SK-N-SH (cell line): ENCODE measurements around the gene SLC2A13. TPM values are rescaled to one million over a fixed set of nuclear protein-coding genes. Genes with fewer than 3 reads are reported as not detected.

Source experiments
- CTCF ChIA-PET: fragments of 300-600, 350-600 bp; formaldehyde crosslinking; extraction: SDS; loops from one replicate; lab custom pipeline; 2021; lab: Yijun Ruan, JAX
- POLR2A ChIA-PET: fragments of 350-600 bp; sonication (Branson Sonifier 250); formaldehyde crosslinking; extraction: SDS; loops from one replicate; lab custom pipeline; 2020; ENCODE audit warnings: antibody characterized with exemption, inconsistent platforms; lab: Yijun Ruan, JAX
- DNase-seq: peaks from one replicate; pipeline ENCODE4 v3.0.0; 2012
- H2AFZ ChIP-seq: fragments of 200-600 bp; sonication (generic); 2 replicates; pipeline ENCODE4 v1.8.1; 2016; ENCODE audit warnings: antibody characterized with exemption, mild to moderate bottlenecking, low read depth
- H3F3A ChIP-seq: fragments of 200-600 bp; sonication (generic); replicated peaks from 2 replicates; pipeline ENCODE3; 2016; ENCODE audit warnings: antibody characterized with exemption, mild to moderate bottlenecking; ENCODE audit not compliant: insufficient read depth
- H3K27ac ChIP-seq, 2 experiments: fragments of 200-500 bp in 1 of 2; fragments of 200-600 bp in 1 of 2; sonication (Bioruptor generic) in 1 of 2; sonication (generic), shearing (Covaris generic) in 1 of 2; 2 replicates each; pipeline versions ENCODE4 v1.5.1 to v1.6.1; 2014 to 2016; ENCODE audit warnings: low read depth in 2 of 2, inconsistent platforms in 1 of 2, low read length in 1 of 2, mild to moderate bottlenecking in 1 of 2, mixed read lengths in 1 of 2
- H3K27me3 ChIP-seq: fragments of 200-600 bp; sonication (generic), shearing (Covaris generic); 2 replicates; pipeline ENCODE4 v1.6.1; 2016; ENCODE audit warnings: mixed run types; ENCODE audit not compliant: insufficient read depth
- H3K36me3 ChIP-seq, 2 experiments: fragments of 200-500 bp in 1 of 2; fragments of 200-600 bp in 1 of 2; sonication (Bioruptor generic) in 1 of 2; sonication (generic) in 1 of 2; replicated peaks in 1 of 2; 2 replicates each; pipeline versions ENCODE3 to v1.5.1; 2014 to 2016; ENCODE audit warnings: low read length in 1 of 2, mild to moderate bottlenecking in 1 of 2; ENCODE audit not compliant: insufficient read depth in 2 of 2, control insufficient read depth in 1 of 2
- H3K4me1 ChIP-seq, 2 experiments: fragments of 200-500 bp in 1 of 2; fragments of 200-600 bp in 1 of 2; sonication (Bioruptor generic) in 1 of 2; sonication (generic), shearing (Covaris generic) in 1 of 2; 2 replicates each; pipeline versions ENCODE4 v1.5.1 to v1.6.1; 2014 to 2016; ENCODE audit warnings: low read depth in 1 of 2, low read length in 1 of 2, mixed run types in 1 of 2; ENCODE audit not compliant: insufficient read depth in 2 of 2, control insufficient read depth in 1 of 2
- H3K4me2 ChIP-seq: fragments of 200-600 bp; sonication (generic), shearing (Covaris generic); 2 replicates; pipeline ENCODE4 v1.6.1; 2017; ENCODE audit warnings: mixed run types
- H3K4me3 ChIP-seq, 2 experiments: fragments of 200-500 bp in 1 of 2; fragments of 200-600 bp in 1 of 2; sonication (Bioruptor generic) in 1 of 2; sonication (generic), shearing (Covaris generic) in 1 of 2; 2 replicates each; pipeline versions ENCODE4 v1.5.1 to v1.8.1; 2014 to 2016; ENCODE audit warnings: low read depth in 2 of 2, inconsistent platforms in 1 of 2, low read length in 1 of 2, mild to moderate bottlenecking in 1 of 2, mixed read lengths in 1 of 2, moderate library complexity in 1 of 2
- H3K79me2 ChIP-seq: fragments of 200-600 bp; sonication (generic); 2 replicates; pipeline ENCODE4 v1.8.1; 2017; ENCODE audit warnings: mild to moderate bottlenecking; ENCODE audit not compliant: insufficient read depth
- H3K9ac ChIP-seq: fragments of 200-600 bp; sonication (generic); 2 replicates; pipeline ENCODE4 v1.6.1; 2017; ENCODE audit warnings: mixed run types
- H3K9me2 ChIP-seq: fragments of 200-600 bp; sonication (generic); 2 replicates; pipeline ENCODE4 v1.6.1; 2017; ENCODE audit warnings: mixed run types
- H3K9me3 ChIP-seq: fragments of 200-600 bp; sonication (generic); 2 replicates; pipeline ENCODE4 v1.6.1; 2017; ENCODE audit warnings: mixed run types, mild to moderate bottlenecking, moderate library complexity
- H4K20me1 ChIP-seq: fragments of 200-600 bp; sonication (generic); 2 replicates; pipeline ENCODE4 v1.6.1; 2017; ENCODE audit warnings: mild to moderate bottlenecking, mixed run types; ENCODE audit not compliant: insufficient read depth
- EZH2phosphoT487 ChIP-seq: fragments of 200-600 bp; sonication (generic); IDR thresholded peaks from 2 replicates; pipeline ENCODE4 v1.6.1; 2017; ENCODE audit warnings: low read depth, mixed run types, mild to moderate bottlenecking, antibody characterized with exemption, moderate library complexity, borderline replicate concordance
- JUND ChIP-seq: IDR thresholded peaks from 2 replicates; pipeline ENCODE4 v1.4.0; 2012
- PBX3 ChIP-seq: IDR thresholded peaks from 2 replicates; pipeline ENCODE4; 2012
- RAD21 ChIP-seq: IDR thresholded peaks from 2 replicates; pipeline ENCODE4 v1.6.1; 2012; ENCODE audit warnings: mild to moderate bottlenecking, low read length
- RCOR1 ChIP-seq: fragments of 150-350 bp; IDR thresholded peaks from 2 replicates; pipeline ENCODE4 v1.6.1; 2017; ENCODE audit warnings: antibody characterized with exemption, low read length
- SMC3 ChIP-seq: IDR thresholded peaks from 2 replicates; pipeline ENCODE4 v1.6.1; 2012; ENCODE audit warnings: low read depth, low read length, improper control_type of control experiment
- USF2 ChIP-seq: fragments of 150-350 bp; IDR thresholded peaks from 2 replicates; pipeline ENCODE4 v1.6.1; 2017; ENCODE audit warnings: antibody characterized with exemption, low read length, low read depth, borderline replicate concordance
- WGBS: methylation state at CpG from one replicate; pipeline ENCODE4 v1.1.6; 2017; ENCODE audit warnings: low lambda C conversion rate; 5-methylcytosine and 5-hydroxymethylcytosine counted together
- polyA plus RNA-seq, 3 experiments: library from polyadenylated mRNA; depleted of rRNA; stranded (reverse); fragments of >200 nt; gene quantifications; 2 replicates each; pipeline ENCODE4 v1.2.3, GENCODE V29; 2012

SLC2A13 gene
- polyA plus RNA-seq, 1 of the 3 experiments (the other 2 are of a cell fraction), result 0.21 TPM

GRCh38 chr12:39831587-39832315, 274.1 kb downstream of the SLC2A13 start (continued):
- no peak for TF ChIP-seq SMC3
- no peak for TF ChIP-seq PBX3
- no peak for TF ChIP-seq JUND

- H3K9me3 ChIP-seq, result no peaks in the 10 kb centered on the region
- H3K4me3 ChIP-seq, result no peak overlapping the region
- H2AFZ ChIP-seq, result no peak overlapping the region
- no peaks in the 10 kb centered on the region for H3F3A ChIP-seq
- no peaks in the 10 kb centered on the region for H3K79me2 ChIP-seq
- DNase-seq, result no peak
- TF ChIP-seq RCOR1, result no peak
- peak; percentile 9; the same call in 1 of the 2 replicates for TF ChIP-seq RAD21
- no peaks in the 10 kb centered on the region; a peak in 1 of 4 replicates for H3K4me1 ChIP-seq
- WGBS, result 43% methylated on average over 5 of the region's 5 CpGs
- POLR2A ChIA-PET, result no interaction called here
- no peak overlapping the region for H3K4me2 ChIP-seq
- no peak overlapping the region for H3K9ac ChIP-seq
- CTCF ChIA-PET, result interaction anchor here (0.6 kb wide), 1 partner anchor 269 kb away, joined by 3 read pairs; no protein-coding TSS in a partner anchor
- H3K27me3 ChIP-seq, result no peaks in the 10 kb centered on the region
- H3K27ac ChIP-seq, result no peak overlapping the region
- H3K9me2 ChIP-seq, result no peaks in the 10 kb centered on the region
- H4K20me1 ChIP-seq, result no peaks in the 10 kb centered on the region
- H3K36me3 ChIP-seq, result no peaks in the 10 kb centered on the region
Observed at GRCh38 chr12:39830852-39831520, 274.9 kb downstream of the SLC2A13 start.

- no peaks in the 10 kb centered on the region; a peak in 1 of 4 replicates for H3K4me1 ChIP-seq
- TF ChIP-seq USF2 (no peak), RAD21 (no peak), EZH2phosphoT487 (no peak), PBX3 (no peak)
Observed at GRCh38 chr12:39830171-39830570, 275.7 kb downstream of the SLC2A13 start.

More at GRCh38 chr12:39830171-39830570, 275.7 kb downstream of the SLC2A13 start:
- no peaks in the 10 kb centered on the region for H3K9me2 ChIP-seq
- no peak for DNase-seq
- ChIA-PET POLR2A (no interaction called here), CTCF (no interaction called here)
- H3K4me3 ChIP-seq, result no peak overlapping the region
- no peaks in the 10 kb centered on the region for H3F3A ChIP-seq
- no peaks in the 10 kb centered on the region for H3K36me3 ChIP-seq
- no peaks in the 10 kb centered on the region for H3K79me2 ChIP-seq
- H3K4me2 ChIP-seq, result no peak overlapping the region
- 78% methylated on average over 4 of the region's 4 CpGs for WGBS
- no peak overlapping the region for H3K9ac ChIP-seq
- H3K27ac ChIP-seq, result no peak overlapping the region
- no peaks in the 10 kb centered on the region for H4K20me1 ChIP-seq
- no peaks in the 10 kb centered on the region for H3K9me3 ChIP-seq
- no peaks in the 10 kb centered on the region for H3K27me3 ChIP-seq
- H2AFZ ChIP-seq, result no peak overlapping the region
